PC-9 (cell line): ENCODE data around the gene GATB.

ENCODE experiments used
- EZH2 ChIP-seq: fragments of 200-600 bp; sonication (generic); IDR thresholded peaks from 2 replicates; pipeline ENCODE4 v1.8.0; 2017; ENCODE audit warnings: antibody characterized with exemption, low read depth
- TF ChIP-seq, protein P1 (sequence below): fragments of 200-600 bp; sonication (generic); conservative IDR thresholded peaks from 2 replicates; pipeline ENCODE4 v1.6.1; 2017; ENCODE audit warnings: mixed run types, antibody characterized with exemption, mild to moderate bottlenecking, moderate library complexity

DNA sequence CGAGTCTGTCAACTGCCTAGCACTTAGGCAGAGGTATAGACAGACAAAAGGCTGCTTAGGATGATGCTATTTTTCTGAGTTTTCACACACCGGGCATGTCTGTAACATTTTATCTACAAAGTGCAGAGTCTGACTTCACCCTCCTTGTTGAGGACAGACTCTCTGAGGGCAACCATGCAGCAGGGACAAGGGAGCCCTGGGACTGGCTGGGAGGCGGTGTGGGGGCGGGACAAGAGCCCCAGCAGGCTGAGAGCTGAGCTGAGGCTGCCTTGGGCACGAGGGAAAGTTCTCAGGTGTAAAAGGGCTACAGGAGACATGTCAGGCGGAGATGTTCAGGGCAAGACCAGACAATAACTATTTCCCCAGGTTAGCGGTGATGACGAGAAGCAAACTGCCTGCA is 81.6 kb downstream of the GATB start:
- TF ChIP-seq, protein P1, sequence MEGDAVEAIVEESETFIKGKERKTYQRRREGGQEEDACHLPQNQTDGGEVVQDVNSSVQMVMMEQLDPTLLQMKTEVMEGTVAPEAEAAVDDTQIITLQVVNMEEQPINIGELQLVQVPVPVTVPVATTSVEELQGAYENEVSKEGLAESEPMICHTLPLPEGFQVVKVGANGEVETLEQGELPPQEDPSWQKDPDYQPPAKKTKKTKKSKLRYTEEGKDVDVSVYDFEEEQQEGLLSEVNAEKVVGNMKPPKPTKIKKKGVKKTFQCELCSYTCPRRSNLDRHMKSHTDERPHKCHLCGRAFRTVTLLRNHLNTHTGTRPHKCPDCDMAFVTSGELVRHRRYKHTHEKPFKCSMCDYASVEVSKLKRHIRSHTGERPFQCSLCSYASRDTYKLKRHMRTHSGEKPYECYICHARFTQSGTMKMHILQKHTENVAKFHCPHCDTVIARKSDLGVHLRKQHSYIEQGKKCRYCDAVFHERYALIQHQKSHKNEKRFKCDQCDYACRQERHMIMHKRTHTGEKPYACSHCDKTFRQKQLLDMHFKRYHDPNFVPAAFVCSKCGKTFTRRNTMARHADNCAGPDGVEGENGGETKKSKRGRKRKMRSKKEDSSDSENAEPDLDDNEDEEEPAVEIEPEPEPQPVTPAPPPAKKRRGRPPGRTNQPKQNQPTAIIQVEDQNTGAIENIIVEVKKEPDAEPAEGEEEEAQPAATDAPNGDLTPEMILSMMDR = no peak
- no peak for TF ChIP-seq EZH2
